ENCODE results near the gene INTS14.

Gene INTS14

GRCh38 chr15:65576664-65577063 is 34.3 kb downstream of the INTS14 start:
- DNase-seq (ENCODE audit: low read depth, low spot score), result peak; percentile 55
- H3K4me3 ChIP-seq (ENCODE audit: low read depth, low read length), result no peak overlapping the region
- ChIA-PET CTCF (interaction anchor here (1.5 kb wide), 1 partner anchor 176 kb away, joined by 4 read pairs; no protein-coding TSS in a partner anchor), POLR2A (interaction anchor here (1.3 kb wide), 1 partner anchor 272 kb away, joined by 3 read pairs; no protein-coding TSS in a partner anchor)
- TF ChIP-seq CTCF (IDR thresholded peaks at IDR 0.05; ENCODE audit: insufficient read depth, low read length, missing control alignments), result no peak

- POLR2A ChIA-PET, result no interaction called here
- no peak overlapping the region for H3K4me3 ChIP-seq (ENCODE audit: low read depth, low read length)
- TF ChIP-seq CTCF (IDR thresholded peaks at IDR 0.05; ENCODE audit: insufficient read depth, low read length, missing control alignments), result no peak
- CTCF ChIA-PET, result no interaction called here
- DNase-seq (ENCODE audit: low read depth, low spot score), result no peak
These were observed 39.0 kb downstream of the INTS14 start for GRCh38 chr15:65571971-65572370.

- ChIA-PET POLR2A (no interaction called here), CTCF (no interaction called here)
- H3K4me3 ChIP-seq (ENCODE audit: low read depth, low read length), result no peak overlapping the region
- no peak for DNase-seq (ENCODE audit: low read depth, low spot score)
- TF ChIP-seq CTCF (IDR thresholded peaks at IDR 0.05; ENCODE audit: insufficient read depth, low read length, missing control alignments), result no peak
These were observed 41.2 kb downstream of the INTS14 start for GRCh38 chr15:65569728-65570127.

- no peak for TF ChIP-seq CTCF (IDR thresholded peaks at IDR 0.05; ENCODE audit: insufficient read depth, low read length, missing control alignments)
- CTCF ChIA-PET, result no interaction called here
- H3K4me3 ChIP-seq (ENCODE audit: low read depth, low read length), result no peak overlapping the region
- POLR2A ChIA-PET, result no interaction called here
- DNase-seq (ENCODE audit: low read depth, low spot score), result no peak
These were observed 49.0 kb downstream of the INTS14 start for GRCh38 chr15:65561934-65562333.

- no peak for TF ChIP-seq CTCF (IDR thresholded peaks at IDR 0.05; ENCODE audit: insufficient read depth, low read length, missing control alignments)
- H3K4me3 ChIP-seq (ENCODE audit: low read depth, low read length), result no peak overlapping the region
- ChIA-PET POLR2A (no interaction called here), CTCF (interaction anchor here (1.2 kb wide), 1 partner anchor 14 kb away, joined by 4 read pairs; no protein-coding TSS in a partner anchor)
- DNase-seq (ENCODE audit: low read depth, low spot score), result no peak
These were observed 51.0 kb downstream of the INTS14 start for GRCh38 chr15:65559941-65560340.

- H3K4me3 ChIP-seq (ENCODE audit: low read depth, low read length), result no peak overlapping the region
- CTCF ChIA-PET, result interaction anchor here (1.2 to 1.4 kb wide), 2 partner anchors 13 to 20 kb away, joined by 4 to 5 read pairs; no protein-coding TSS in a partner anchor
- POLR2A ChIA-PET, result no interaction called here
- TF ChIP-seq CTCF (IDR thresholded peaks at IDR 0.05; ENCODE audit: insufficient read depth, low read length, missing control alignments), result no peak
- no peak for DNase-seq (ENCODE audit: low read depth, low spot score)
These were observed 51.8 kb downstream of the INTS14 start for GRCh38 chr15:65558997-65559760.

All from AG04449 (cell line).